PC-9 (cell line): ENCODE measurements around the gene PRRT2.

Experiments
- CTCF ChIP-seq: fragments of 200-600 bp; sonication (generic); conservative IDR thresholded peaks from 2 replicates; pipeline ENCODE4 v1.6.1; 2017; ENCODE audit warnings: mixed run types, antibody characterized with exemption, mild to moderate bottlenecking, moderate library complexity
- EZH2 ChIP-seq: fragments of 200-600 bp; sonication (generic); IDR thresholded peaks from 2 replicates; pipeline ENCODE4 v1.8.0; 2017; ENCODE audit warnings: antibody characterized with exemption, low read depth

GRCh38 chr16:29834079-29834478, 22.1 kb downstream of the PRRT2 start:
- TF ChIP-seq CTCF, result no peak
- TF ChIP-seq EZH2, result no peak
